ENCODE measurements around the gene SHISA4.

Gene SHISA4

DNA sequence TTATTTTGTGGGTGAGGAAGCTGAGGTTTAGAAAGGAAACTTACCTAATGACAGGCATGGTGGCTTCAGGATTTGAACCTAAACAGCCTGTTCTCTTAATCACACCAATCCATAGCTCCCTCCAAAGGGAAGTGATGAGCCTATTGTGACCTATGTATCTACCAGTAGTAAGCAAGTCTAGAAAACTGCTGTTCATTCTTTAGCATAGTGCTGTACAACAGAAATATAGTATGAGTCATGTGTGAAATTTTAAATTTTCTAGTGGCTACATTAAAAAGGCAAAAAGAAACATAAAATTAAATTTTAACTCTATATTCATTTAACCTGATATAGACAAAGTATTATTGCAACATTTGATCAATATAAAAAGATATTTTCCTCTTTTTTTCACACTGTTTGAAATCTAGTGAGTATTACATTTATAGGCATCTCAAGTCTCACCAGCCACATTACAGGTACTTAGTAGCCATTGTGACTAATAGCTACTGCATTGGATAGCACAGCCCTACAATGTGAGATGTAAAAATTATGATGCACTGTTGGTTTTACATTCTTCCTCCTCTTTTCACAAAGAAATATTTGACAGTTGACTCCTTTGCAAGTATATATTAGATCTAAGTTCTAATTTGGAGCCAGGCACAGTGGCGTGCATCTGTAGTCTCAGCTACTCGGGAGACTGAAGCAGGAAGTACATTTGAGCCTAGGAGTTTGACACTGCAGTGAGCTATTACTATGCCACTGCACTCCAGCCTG is 43.2 kb upstream of the SHISA4 start:
- TF ChIP-seq FOXP2 (optimal IDR thresholded peaks at IDR 0.05; ENCODE audit: borderline replicate concordance, extremely low read depth, extremely low read length, insufficient read depth) = no peak
- no peak for TF ChIP-seq TAF1 (IDR thresholded peaks at IDR 0.05; ENCODE audit: borderline replicate concordance, insufficient read depth, low read length)
- TF ChIP-seq POLR2AphosphoS5 (IDR thresholded peaks at IDR 0.05; ENCODE audit: low read depth, low read length) = no peak
- TF ChIP-seq SIN3A (IDR thresholded peaks at IDR 0.05; ENCODE audit: borderline replicate concordance, insufficient read depth, low read length) = no peak
- TF ChIP-seq REST (IDR thresholded peaks at IDR 0.05; ENCODE audit: insufficient read depth in 1 of 2, low read depth in 2 of 2, low read length in 2 of 2) = no peak

- no peak for TF ChIP-seq REST (IDR thresholded peaks at IDR 0.05; ENCODE audit: insufficient read depth in 1 of 2, low read depth in 2 of 2, low read length in 2 of 2)
- TF ChIP-seq TAF1 (IDR thresholded peaks at IDR 0.05; ENCODE audit: borderline replicate concordance, insufficient read depth, low read length) = no peak
- no peak for TF ChIP-seq FOXP2 (optimal IDR thresholded peaks at IDR 0.05; ENCODE audit: borderline replicate concordance, extremely low read depth, extremely low read length, insufficient read depth)
- no peak for TF ChIP-seq POLR2AphosphoS5 (IDR thresholded peaks at IDR 0.05; ENCODE audit: low read depth, low read length)
- no peak for TF ChIP-seq SIN3A (IDR thresholded peaks at IDR 0.05; ENCODE audit: borderline replicate concordance, insufficient read depth, low read length)
Measured at GRCh38 chr1:201847150-201847549, 41.5 kb upstream of the SHISA4 start.

- TF ChIP-seq FOXP2 (optimal IDR thresholded peaks at IDR 0.05; ENCODE audit: borderline replicate concordance, extremely low read depth, extremely low read length, insufficient read depth) (no peak), POLR2AphosphoS5 (IDR thresholded peaks at IDR 0.05; ENCODE audit: low read depth, low read length) (no peak), SIN3A (IDR thresholded peaks at IDR 0.05; ENCODE audit: borderline replicate concordance, insufficient read depth, low read length) (no peak), REST (IDR thresholded peaks at IDR 0.05; ENCODE audit: insufficient read depth in 1 of 2, low read depth in 2 of 2, low read length in 2 of 2) (no peak), TAF1 (IDR thresholded peaks at IDR 0.05; ENCODE audit: borderline replicate concordance, insufficient read depth, low read length) (no peak)
Measured at GRCh38 chr1:201848230-201848629, 40.5 kb upstream of the SHISA4 start.

DNA sequence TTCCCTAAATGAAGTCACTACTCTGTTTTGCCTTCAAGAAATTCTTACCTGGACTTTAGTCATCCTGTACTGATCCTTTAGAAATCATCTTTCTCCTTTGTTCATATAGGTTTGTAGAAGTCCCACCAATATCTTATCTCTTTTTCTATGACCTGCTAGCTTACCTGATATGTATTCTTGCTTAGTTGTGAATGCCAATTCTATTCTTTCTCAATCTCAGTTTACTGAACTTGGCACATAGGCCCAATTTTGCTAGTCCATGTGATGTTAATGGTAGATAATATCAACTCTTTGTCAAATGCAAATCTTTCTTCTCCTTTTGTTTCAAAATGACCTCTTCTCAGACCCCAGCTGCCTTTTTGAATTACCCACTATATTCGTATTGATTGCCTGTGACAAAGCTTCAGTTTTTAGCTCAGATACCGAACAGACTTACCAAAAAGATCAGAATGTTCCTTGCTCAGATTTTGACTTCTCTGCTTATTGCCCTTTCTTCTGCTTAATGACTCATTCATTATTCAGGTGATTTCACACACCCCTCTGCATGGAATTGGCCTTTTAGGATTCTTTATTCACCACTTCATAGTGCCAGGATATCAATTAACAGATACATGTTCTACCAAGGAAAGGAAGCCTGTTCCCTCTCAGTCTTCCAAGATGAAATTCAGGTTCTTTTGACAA is 39.2 kb upstream of the SHISA4 start:
- no peak for TF ChIP-seq POLR2AphosphoS5 (IDR thresholded peaks at IDR 0.05; ENCODE audit: low read depth, low read length)
- no peak for TF ChIP-seq FOXP2 (optimal IDR thresholded peaks at IDR 0.05; ENCODE audit: borderline replicate concordance, extremely low read depth, extremely low read length, insufficient read depth)
- no peak for TF ChIP-seq TAF1 (IDR thresholded peaks at IDR 0.05; ENCODE audit: borderline replicate concordance, insufficient read depth, low read length)
- no peak for TF ChIP-seq REST (IDR thresholded peaks at IDR 0.05; ENCODE audit: insufficient read depth in 1 of 2, low read depth in 2 of 2, low read length in 2 of 2)
- TF ChIP-seq SIN3A (IDR thresholded peaks at IDR 0.05; ENCODE audit: borderline replicate concordance, insufficient read depth, low read length) = no peak
